ENCODE results near the gene GPC6.

Gene GPC6

DNA sequence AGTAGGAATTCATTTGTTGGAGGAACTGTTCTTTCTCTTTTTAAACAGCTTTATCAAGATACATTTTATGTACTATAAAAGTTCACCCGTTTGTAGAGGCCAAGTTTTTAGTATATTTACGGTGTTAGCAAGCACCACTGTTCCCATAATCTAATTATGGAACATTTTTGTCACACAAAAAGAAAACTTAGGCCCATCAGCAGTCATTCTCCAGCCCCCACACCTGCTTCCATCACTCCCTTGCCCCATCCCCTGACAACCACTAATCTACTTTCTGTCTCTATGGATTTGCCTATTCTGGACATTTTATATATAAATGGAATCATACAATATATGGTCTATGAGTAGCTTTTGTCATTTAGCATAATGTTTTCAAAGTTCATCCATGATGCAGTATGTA, 787.9 kb downstream of the GPC6 start:
- DNase-seq: no peak

DNA sequence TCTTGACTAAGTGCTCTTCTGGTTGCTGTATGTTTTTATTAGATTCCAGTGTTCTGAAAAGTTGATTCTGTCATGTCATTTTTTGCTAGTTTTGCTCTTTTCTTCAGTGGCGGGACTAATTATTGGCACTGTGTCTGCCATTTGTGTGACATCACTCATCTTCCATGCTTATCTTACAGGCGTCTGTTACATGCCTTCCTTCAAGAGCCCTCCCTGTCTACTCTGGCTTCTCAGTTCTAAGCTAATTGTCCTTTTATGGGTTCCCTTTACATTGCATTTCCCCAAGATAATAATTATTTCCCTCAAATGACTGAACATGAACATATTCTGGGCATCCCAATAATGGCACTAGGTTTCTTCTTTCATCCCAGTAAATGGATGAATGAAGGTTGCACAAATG, 793.8 kb downstream of the GPC6 start:
- no peak for DNase-seq

DNA sequence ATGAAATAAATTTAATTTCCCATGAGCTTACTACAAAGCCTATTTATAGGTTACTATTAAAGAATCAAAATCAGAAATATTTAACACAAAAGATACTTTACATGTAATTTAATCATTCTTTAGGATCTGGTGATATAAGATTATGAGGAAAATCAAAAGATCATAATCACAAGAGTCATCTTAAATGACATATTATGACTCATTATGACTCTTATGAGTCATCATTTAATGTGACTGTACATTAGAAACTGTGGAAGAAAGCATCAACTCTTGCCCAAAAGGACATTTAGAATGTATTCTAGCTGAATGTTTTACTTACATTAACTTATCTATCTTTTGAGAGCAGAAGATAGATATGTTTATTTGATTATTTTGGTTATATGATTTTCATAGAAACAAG, 794.2 kb downstream of the GPC6 start:
- DNase-seq: no peak

DNA sequence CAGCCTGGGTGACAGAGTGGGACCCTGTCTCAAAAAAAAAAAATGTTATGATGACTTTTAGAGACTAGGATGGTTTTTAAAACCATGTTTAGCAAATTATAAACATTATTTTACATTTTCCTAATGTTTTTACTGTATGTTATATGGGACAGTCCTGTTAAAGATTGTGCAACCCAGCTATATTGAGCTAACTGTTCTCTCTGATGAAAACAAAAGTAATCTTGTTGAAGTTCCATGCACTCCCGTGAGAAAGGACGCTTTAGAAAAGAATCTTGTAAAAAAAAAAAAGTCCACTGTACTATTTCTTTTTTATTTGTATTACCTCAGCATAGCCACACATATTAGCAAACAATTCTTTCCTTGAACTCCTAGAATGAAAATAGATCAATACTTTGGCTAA, 801.6 kb downstream of the GPC6 start:
- DNase-seq: no peak

DNA sequence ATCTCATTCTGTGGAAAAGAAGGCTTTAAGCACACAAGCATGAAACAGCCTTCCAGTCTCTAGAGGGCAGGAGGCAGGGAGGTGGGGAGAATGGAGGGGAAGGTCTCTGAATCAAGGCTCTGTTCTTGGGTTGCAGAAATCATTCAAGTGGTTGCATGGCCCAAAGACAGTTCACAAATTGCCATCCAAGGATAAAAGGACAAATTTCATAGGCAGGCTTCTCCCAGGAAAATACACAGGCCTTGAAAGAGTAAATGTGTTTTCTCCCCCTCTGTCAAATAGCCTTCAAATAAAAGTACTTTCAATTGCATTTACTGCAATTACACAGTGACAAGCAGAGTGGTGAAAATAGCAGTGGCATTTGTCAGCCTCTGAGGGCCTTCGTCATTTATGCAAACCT, 802.0 kb downstream of the GPC6 start:
- peak; percentile 69 for DNase-seq

DNA sequence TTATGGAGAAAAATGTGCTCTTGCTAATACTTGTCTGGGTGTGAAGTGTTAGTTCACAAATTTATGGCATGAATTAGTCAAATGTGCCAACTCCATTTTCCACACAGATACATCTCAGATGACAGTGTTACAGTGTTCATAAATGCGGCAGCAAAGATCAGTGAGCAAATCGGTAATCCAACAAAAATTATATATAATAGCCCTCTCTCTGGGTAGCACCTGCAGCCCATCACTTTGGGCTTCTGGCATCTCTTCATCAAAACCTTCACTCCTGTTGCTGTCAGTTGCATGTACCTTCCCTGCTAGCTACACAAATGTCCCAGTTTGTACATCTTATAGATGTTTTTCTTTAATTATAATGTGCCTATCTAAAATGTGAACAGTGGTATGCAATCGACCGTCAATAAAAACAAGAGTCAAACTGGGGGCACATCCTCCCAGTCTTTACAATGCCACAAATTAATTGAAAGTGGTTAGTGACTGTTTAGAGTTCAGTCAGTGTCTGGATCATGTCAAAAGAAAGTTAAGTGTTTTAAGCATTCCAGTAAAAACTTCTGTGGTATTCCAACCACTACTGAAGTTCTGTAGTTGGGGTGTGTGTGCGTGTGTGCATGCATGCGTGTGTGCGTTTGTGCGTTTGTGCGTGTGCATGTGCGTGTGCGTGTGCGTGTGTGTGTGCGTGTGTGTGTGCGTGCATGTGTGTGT, 804.0 kb downstream of the GPC6 start:
- no peak for DNase-seq

DNA sequence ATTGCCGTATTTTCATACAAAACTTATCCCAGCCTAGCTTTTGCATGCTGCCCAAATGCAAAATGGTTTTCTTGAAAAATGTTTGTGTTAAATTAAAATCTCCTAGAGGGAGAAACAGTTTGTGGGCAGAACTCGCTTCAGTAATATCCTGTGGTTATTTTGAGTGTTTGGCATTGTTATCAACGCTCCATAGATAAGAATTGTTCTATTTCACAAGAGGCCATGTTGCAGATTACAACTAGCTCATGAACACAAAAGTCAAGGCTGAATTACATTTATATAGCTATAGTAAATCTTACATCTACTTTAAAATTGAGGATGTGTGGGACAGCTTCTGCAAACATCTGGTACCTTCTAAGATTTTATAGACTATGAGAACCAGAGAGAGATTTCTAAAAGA, 805.0 kb downstream of the GPC6 start:
- DNase-seq: no peak

DNA sequence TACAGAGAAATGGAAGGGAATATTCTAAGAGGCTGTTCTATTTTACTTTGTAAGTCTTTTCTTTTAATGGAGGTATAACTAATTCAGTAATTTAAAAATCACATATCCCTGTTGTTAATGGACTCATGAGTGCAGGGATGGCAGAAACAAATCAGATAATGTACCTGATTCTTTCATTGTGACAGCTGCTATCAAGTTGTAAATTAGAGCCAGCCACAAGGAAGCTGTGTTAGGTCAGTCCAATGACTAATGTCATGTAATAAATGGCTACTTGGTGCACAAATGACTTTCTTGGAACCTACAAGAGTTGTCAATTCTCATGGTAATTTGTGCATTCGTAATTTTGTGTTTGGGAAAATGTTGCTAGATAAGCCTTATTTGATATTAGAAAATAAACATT, 806.5 kb downstream of the GPC6 start:
- no peak for DNase-seq

DNA sequence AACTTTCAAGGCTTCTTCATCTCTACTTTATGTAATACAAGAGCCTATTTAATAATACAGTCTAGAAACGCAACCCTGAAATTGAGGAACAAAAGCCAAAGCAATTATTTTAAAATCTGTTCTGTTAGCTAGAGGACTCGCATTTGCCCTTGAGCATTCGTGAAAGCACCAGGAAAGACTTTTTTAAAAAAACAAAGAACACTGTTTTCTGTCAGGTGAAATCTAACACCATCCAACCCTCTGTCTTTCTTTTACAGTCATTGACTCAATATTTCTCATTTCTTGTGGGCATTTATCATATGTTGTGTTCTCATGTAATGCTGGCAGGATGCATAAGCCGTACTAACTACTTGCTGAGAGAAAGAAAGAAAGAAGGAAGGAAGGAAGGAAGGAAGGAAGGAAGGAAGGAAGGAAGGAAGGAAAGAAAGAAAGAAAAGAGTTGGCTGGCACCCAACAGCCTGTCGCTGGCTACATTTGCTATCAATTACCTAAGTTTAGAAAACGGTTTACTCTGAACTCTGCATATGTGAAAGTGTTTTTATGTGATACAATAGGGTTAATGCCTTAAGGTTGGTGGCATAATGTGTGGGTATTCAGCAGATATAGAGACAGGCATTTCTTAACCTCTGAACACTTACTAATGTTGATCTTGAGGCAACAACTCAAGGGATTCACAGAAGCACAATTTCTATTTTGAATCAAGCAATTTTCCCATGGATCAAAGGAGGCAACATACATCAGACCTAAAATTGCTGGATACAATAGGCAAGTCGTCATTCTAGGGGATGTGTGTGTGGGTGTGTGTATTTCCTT, 807.4 kb downstream of the GPC6 start:
- DNase-seq: peak; percentile 34

DNA sequence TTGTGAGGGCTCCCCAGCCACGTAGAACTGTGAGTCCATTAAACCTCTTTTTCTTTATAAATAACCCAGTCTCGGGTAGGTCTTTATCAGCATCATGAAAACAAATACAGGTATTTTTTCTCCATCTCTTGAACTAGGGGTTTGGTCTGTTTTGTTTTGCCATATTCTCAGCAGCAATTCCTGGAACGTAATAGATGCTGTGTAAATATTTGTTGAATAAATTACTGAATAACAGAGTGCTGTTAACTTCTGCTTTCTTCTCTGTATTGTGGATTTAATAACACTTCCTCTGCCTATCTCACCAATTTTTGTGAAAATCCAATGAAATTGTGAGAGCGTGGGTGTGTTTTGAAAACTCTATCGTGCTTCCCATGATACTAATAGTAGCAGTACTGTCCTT, 823.4 kb downstream of the GPC6 start:
- DNase-seq: no peak

DNA sequence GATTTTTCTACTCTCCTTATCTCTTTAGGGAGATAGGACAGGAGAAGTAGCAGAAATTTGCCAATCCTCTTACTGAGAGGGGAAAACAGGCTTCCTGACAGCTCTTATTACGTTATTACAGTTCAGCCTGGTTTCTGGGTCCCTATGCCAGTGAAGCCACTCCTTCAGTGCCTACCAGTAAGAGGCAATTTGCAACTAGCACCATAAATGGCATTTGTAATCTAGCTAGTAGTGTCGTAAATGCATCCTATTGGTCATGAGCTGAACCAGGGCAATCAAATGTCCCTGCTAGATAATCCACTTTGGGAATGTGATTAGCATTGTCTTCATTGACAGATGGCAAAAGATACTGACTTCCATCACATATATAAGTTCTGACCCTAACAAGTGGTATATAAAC, 824.1 kb downstream of the GPC6 start:
- no peak for DNase-seq

DNA sequence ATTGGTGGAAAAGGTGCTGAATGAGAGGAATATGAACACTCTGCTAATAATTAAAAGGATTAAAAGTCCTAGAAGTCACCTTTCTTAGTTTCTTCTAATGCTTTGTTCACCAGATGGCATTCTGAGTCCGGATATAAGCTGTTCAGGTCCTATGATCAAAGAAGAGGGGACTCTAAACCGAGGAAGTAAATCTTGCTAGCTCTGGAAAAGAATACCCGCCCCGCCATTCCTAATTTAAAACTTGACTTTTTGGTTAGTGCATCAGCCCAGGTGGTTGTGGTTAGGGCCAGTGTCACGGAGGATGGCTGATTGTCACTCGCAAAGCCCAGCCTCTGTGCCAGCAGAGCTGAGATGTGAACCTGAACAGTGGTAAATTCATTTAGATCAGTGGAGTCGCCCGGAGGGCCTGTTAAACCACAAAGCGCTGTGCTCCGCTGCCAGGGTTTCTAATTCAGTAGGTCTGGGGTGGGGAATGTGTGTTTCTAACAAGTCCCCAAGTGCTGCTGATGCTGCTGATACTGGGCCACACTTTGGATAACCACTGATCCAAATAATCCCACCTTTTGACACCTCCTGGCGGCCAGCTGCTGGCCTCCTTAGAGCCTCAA, 827.5 kb downstream of the GPC6 start:
- no peak for DNase-seq

DNA sequence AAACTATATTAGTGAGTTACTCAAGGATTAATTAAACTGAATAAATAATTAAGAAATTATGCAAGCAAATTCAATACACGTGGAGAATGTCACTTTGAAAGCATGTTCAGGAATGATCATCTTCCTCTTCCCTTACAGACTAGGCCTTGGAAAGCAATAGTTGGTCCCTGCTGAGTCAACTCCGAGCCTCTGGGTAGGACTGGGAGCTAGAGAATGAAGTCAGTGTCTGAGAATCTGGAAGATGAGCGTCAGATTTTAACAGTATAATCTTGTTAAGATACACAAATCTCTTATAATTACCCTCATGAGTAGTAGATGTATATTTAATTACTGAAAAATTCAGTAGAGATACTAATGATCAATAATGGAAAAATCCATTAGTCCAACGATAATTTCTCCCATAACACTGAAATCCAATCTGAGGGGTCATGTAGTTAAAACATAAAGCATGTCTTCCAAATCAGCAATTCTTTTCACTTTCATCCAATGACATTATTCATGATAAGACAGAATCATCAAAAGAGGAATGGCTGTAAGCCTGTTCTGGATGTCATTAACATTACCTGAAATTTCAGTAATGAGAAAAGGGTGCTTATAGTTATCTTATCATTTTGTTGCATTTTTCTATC, 829.9 kb downstream of the GPC6 start:
- DNase-seq: no peak

DNA sequence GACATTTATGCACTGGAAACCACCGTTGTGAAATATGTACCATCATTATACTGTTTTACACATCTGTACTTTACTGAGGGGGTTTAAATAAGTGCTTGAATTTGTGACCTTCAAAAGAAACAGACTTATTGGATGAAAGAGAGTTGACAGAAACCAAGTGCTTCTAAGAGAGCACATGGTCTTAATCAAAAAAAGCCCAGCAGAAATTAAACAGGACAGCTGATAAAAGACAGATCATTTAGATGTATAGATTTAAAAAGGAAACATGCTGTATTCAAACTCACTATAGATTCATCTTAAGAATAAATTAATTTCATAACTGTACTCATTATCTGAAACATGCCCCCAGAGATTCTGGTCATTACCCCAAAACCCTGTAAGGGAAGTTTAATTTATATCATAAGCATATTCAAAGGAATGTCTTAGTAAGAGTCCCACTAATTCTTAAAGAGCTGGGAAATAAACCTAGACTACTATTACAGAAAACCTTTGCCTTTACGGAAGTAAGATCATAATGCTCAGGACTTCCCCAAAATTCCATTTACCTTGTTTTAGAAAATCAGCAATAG, 831.1 kb downstream of the GPC6 start:
- DNase-seq: no peak

DNA sequence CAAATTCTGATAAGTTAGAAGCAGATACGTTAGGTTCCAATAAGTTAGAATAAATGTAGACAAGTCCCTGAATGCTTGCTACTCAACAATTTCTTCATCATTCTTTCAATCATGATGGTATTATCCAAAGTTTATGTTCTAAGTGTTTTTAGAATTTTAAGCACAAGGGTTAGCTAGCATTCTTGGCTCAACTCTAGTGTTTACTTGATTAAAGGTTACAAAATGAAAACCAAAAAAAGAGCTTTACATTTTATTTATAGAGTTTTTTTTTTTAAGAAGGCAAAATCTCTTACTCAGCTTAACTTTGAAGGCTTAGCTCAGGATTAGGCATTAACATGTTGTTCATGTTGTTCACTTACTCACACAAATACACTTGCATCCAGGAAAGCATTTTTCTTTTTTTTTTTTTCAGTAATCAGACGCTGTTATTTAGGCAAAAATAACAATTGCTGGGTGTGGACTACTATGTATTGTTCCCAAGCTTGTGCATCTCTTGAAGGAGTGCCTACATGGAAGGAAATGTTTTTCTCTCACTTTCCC, 832.3 kb downstream of the GPC6 start:
- no peak for DNase-seq

DNA sequence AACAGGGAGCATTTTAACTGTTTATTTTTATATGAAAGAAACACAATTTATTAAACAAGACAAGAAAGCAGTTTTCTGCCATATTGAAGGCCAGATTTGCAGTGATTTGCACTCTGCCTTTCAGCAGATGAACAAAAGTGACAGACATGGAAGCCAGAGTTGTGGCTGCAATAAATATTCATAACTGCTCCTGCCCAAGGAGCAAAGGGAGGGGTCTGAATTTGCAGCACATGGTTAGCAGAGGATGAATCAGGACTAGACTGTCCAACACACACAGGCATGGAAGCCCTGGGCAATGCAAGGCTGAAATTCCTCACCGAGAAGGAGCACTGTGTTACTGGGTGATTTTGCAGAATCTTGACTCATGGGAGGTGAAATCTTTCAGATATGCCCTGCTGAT, 834.7 kb downstream of the GPC6 start:
- no peak for DNase-seq

DNA sequence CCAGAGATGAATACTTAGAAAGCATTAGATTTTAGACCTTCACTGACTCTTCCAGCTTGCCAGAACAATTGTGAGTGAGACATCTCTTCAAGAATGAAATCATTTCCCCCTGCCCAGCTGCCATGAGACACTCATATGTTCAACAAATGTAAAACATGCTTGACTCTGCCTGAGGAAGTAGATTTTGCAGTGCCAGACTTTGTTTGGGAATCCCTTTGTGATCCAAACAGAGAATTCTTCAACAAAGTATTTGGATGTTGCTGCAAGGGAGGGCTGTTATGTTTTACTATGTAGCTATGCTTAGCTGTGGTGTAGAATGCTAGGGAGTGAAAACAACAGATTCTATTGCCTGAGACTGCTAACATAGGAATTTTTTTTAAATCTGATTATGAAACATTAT, 836.5 kb downstream of the GPC6 start:
- no peak for DNase-seq

DNA sequence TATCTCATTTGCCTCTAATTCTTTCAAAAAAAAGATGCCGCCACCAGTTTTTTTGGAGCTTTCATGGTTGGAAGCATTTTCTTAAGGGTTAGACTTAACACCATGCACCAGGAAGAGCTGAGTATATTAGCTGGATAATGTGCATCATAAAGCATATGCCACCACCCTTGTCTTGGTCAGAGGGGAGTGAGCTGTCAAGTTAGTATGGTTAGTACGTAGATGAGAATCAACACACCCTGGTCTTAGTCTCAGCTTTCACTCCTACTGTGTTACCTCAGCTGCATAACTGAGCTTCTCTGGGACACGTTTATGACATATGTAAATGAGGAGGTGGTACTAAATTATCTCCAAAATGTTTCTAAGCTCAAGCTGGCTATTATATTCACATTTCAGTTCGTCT, 837.2 kb downstream of the GPC6 start:
- no peak for DNase-seq

DNA sequence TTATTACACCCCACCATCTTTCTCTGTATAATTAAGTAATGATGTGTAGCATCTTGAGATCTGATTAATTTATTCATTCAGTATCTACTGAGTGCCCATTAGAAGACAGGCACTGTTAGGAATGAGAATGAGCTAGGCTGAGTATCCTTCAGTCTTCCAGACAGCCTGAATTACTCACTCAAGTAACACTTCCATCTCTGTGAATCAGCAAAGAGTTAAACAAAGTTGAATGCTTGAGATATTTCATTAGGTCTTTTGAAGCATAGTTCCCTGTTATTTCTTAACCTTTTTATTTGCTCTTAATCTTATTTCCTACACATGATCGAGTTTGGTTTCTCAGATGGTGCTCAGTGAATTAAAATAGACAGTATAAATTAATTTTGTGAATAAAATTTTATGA, 839.1 kb downstream of the GPC6 start:
- DNase-seq: no peak

DNA sequence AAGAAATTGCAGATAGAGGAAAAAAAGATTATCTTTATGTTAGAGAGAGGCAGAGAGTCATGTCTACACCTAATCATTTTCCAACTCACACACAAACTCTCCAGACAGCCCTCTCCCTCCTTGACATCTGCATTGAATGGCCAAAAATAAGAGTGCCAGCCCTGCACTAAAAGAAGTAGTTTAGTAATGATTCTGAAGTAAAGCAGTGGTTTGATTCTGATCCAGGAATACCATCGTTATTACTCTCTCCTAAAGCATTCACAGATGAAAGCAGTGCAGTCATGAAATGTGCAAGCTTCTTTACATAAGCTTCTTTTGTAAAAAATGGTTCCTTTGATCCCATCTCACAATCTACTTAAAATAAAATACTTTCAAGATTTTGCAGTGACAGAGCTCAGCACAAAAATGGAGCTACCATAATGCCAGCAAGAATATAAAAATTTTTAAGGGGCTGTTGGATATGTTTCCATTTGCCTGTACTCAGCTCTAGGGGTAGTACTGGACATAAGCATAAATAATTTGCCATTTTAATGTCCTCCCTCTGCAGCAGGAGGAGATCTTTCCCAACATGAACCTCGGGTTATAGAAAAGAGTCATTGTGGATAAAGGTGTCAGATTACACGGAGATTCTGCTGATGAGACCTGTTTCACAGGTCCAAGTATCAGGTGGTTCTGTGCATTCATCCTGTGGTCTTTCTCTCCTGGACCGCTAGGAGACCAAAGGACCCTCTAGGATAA, 846.6 kb downstream of the GPC6 start:
- DNase-seq: no peak

DNA sequence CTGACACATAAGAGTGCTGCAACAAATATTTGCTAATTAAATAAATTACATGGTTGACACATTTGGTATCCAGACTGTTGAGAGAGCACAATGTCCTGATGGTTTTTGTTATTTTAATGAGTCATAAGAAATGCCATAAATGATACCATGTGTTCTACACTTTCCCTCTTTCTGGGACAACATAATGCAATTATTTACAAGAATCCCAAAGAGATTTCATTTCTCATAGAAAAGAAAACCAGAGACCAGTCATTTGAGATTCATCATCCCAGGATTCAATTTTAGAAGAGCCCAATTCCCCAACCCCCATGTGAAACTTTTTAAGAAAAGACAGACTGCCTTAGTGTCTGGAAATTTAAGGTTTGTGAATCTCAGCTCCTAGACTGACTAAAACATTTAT, 853.3 kb downstream of the GPC6 start:
- DNase-seq: no peak

DNA sequence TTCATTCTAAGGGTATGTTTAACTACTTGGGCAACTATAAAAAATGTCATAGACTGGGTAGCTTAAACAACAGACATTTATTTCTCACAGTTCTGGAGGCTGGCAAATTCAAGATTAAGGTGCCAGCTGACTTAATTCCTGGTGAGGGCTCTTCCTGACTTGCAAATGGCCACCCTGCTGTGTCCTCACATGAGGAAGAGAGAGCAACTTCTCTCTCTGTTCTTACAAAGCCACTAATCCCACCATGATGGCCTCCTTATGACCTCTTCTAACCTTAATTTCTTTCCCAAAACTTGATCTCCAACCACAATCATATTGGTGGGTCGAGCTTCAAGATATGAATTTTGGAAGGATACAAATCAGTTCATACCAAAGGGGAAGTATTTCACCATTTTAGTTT, 853.9 kb downstream of the GPC6 start:
- DNase-seq: no peak

DNA sequence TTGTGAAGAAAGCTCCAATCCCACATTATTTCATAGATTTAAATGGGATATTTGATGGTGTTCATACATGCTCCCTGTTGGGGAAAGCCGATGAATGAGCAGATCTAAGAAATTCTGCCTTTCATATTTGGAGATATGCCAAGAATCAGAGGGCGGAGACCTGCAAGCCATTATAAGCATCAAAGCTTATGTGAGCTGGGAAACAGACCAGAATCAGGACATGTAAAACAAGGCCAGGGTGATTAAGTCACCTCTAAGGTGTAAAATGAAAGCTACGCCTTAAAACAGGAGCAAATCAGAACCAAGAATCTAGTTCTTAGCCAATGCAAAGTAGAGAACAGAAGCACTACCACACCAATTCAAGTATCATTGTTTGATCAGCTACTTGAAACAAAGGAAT, 860.5 kb downstream of the GPC6 start:
- DNase-seq: no peak

Data from NCI-H1048 (cell line).